ENCODE measurements around the gene RAB24.
"Not testable (repeated sequence)": the region's sequence is repeated elsewhere in the genome, so short reads cannot be mapped to it uniquely, and the experiment has no call there.

Gene RAB24

GRCh38 chr5:177314376-177315342 is 11.1 kb upstream of the RAB24 start:
- in situ Hi-C loops (cut with HindIII; ENCODE audit: low pct_ligation_motif_present, low pct_unique_long_range_greater_than_20kb, low sequenced_read_pairs), result no loop called here
- no peak for DNase-seq

- DNase-seq, result no peak
- in situ Hi-C loops (cut with HindIII; ENCODE audit: low pct_ligation_motif_present, low pct_unique_long_range_greater_than_20kb, low sequenced_read_pairs), result no loop called here
Measured at GRCh38 chr5:177313561-177314259, 10.2 kb upstream of the RAB24 start.

- peak; percentile 49 for DNase-seq
- in situ Hi-C loops (cut with HindIII; ENCODE audit: low pct_ligation_motif_present, low pct_unique_long_range_greater_than_20kb, low sequenced_read_pairs), result no loop called here
Measured at GRCh38 chr5:177312649-177313181, 9.2 kb upstream of the RAB24 start.

GRCh38 chr5:177311723-177312648 is 8.5 kb upstream of the RAB24 start, which contains the start of gene MXD3:
Gene MXD3, minus strand, starts transcription at chr5:177311898. Its CDS starts 68 bp downstream, at chr5:177311830.
- peak; percentile 96 for DNase-seq
- in situ Hi-C loops (cut with HindIII; ENCODE audit: low pct_ligation_motif_present, low pct_unique_long_range_greater_than_20kb, low sequenced_read_pairs), result no loop called here

- in situ Hi-C loops (cut with HindIII; ENCODE audit: low pct_ligation_motif_present, low pct_unique_long_range_greater_than_20kb, low sequenced_read_pairs), result no loop called here
- DNase-seq, result peak; percentile 12
Measured at GRCh38 chr5:177311392-177311722, 7.8 kb upstream of the RAB24 start.

- in situ Hi-C loops (cut with HindIII; ENCODE audit: low pct_ligation_motif_present, low pct_unique_long_range_greater_than_20kb, low sequenced_read_pairs), result no loop called here
- DNase-seq, result no peak
Measured at GRCh38 chr5:177310757-177311391, 7.4 kb upstream of the RAB24 start.

- in situ Hi-C loops (cut with HindIII; ENCODE audit: low pct_ligation_motif_present, low pct_unique_long_range_greater_than_20kb, low sequenced_read_pairs), result no loop called here
- DNase-seq, result no peak
Measured at GRCh38 chr5:177310332-177310731, 6.8 kb upstream of the RAB24 start.

GRCh38 chr5:177309351-177310191 is 6.1 kb upstream of the RAB24 start:
- in situ Hi-C loops (cut with HindIII; ENCODE audit: low pct_ligation_motif_present, low pct_unique_long_range_greater_than_20kb, low sequenced_read_pairs), result no loop called here
- peak; percentile 66 for DNase-seq

GRCh38 chr5:177308740-177309139 is 5.2 kb upstream of the RAB24 start:
- no peak for DNase-seq
- in situ Hi-C loops (cut with HindIII; ENCODE audit: low pct_ligation_motif_present, low pct_unique_long_range_greater_than_20kb, low sequenced_read_pairs), result no loop called here

GRCh38 chr5:177307544-177308363 is 4.2 kb upstream of the RAB24 start:
- DNase-seq, result no peak
- in situ Hi-C loops (cut with HindIII; ENCODE audit: low pct_ligation_motif_present, low pct_unique_long_range_greater_than_20kb, low sequenced_read_pairs), result no loop called here

GRCh38 chr5:177306674-177307543 is 3.4 kb upstream of the RAB24 start:
- in situ Hi-C loops (cut with HindIII; ENCODE audit: low pct_ligation_motif_present, low pct_unique_long_range_greater_than_20kb, low sequenced_read_pairs), result no loop called here
- no peak for DNase-seq

GRCh38 chr5:177306103-177306640 is 2.7 kb upstream of the RAB24 start:
- DNase-seq; in situ Hi-C loops (cut with HindIII; ENCODE audit: low pct_ligation_motif_present, low pct_unique_long_range_greater_than_20kb, low sequenced_read_pairs): not testable (repeated sequence)

- no peak for DNase-seq
- in situ Hi-C loops (cut with HindIII; ENCODE audit: low pct_ligation_motif_present, low pct_unique_long_range_greater_than_20kb, low sequenced_read_pairs), result no loop called here
Measured at GRCh38 chr5:177304392-177305119, 1.0 kb upstream of the RAB24 start.

- no peak for DNase-seq
- in situ Hi-C loops (cut with HindIII; ENCODE audit: low pct_ligation_motif_present, low pct_unique_long_range_greater_than_20kb, low sequenced_read_pairs), result no loop called here
Measured at GRCh38 chr5:177303925-177304391, 439 bp upstream of the RAB24 start.

All from ACHN (cell line).